ENCODE measurements around the gene TMEM229A.

Gene TMEM229A

DNA sequence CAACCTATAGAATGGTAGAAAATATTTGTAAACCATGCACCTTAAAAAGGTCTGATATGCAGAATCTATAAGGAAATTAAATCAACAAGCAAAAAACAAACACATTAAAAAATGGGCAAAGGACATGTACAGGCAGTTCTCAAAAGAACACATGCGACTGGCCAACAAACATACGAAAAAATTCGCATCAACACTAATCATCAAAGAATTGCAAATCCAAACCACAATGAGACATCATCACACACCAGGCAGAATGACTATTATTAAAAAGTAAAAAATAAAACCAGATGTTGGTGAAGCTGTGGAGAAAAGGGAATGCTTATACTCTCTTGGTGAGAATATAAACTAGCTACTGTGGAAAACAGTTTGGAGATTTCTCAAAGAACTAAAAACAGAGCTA lies 33.2 kb downstream of the TMEM229A start:
- TF ChIP-seq, protein P1, sequence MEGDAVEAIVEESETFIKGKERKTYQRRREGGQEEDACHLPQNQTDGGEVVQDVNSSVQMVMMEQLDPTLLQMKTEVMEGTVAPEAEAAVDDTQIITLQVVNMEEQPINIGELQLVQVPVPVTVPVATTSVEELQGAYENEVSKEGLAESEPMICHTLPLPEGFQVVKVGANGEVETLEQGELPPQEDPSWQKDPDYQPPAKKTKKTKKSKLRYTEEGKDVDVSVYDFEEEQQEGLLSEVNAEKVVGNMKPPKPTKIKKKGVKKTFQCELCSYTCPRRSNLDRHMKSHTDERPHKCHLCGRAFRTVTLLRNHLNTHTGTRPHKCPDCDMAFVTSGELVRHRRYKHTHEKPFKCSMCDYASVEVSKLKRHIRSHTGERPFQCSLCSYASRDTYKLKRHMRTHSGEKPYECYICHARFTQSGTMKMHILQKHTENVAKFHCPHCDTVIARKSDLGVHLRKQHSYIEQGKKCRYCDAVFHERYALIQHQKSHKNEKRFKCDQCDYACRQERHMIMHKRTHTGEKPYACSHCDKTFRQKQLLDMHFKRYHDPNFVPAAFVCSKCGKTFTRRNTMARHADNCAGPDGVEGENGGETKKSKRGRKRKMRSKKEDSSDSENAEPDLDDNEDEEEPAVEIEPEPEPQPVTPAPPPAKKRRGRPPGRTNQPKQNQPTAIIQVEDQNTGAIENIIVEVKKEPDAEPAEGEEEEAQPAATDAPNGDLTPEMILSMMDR (IDR thresholded peaks at IDR 0.05), result no peak

- TF ChIP-seq, protein P1 (IDR thresholded peaks at IDR 0.05), result no peak
These were observed 33.9 kb downstream of the TMEM229A start for GRCh38 chr7:123998921-123999320.

DNA sequence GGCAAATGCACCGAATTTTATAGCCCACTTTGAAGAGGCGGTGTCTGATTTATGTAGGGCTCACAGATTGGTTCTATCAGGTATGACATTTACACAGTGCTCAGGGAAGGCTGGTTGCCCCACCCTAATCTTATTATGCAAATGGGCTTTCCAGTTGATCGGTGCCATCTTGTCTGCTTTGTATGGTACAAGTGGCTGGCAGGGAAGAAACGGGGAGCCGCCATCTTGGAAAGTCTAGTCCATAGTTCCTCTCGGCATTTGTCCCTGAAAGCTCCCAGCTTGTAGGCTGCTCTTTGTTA lies 36.6 kb downstream of the TMEM229A start:
- TF ChIP-seq, protein P1 (IDR thresholded peaks at IDR 0.05), result no peak

- TF ChIP-seq, protein P1 (IDR thresholded peaks at IDR 0.05), result no peak
These were observed 37.1 kb downstream of the TMEM229A start for GRCh38 chr7:123995617-123996326.

DNA sequence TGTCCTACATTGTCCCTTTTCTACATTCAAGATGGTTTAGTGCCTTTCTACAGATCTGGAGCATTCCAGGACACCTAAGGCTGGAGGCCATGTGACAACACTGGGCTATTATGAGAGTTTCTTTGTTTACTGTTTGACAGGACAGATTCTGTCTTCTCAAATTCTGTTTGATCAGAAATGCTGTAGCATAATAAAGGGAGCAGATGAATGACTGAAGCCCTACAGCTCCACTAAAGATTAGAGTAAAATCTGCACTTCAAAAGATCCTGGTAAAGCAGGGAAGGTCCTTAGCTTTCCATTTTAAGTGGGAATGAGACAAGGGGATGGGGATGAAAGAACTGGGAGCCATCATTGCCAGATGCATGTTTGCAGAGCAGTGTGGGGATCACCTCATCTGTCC lies 38.4 kb downstream of the TMEM229A start:
- TF ChIP-seq, protein P1 (IDR thresholded peaks at IDR 0.05), result no peak

- TF ChIP-seq, protein P1 (IDR thresholded peaks at IDR 0.05), result no peak
These were observed 38.9 kb downstream of the TMEM229A start for GRCh38 chr7:123993996-123994395.

GRCh38 chr7:123992913-123993518 lies 39.9 kb downstream of the TMEM229A start:
- TF ChIP-seq, protein P1 (IDR thresholded peaks at IDR 0.05), result no peak

Data from LNCAP (cell line).